Common myeloid progenitor, CD34-positive (primary cell): ENCODE results near the gene LRP1B.
A peak's percentile ranks its signal among the peaks of the same experiment; 100 is the strongest.

ENCODE experiments used
- CTCF ChIA-PET: fragments of 350-600 bp; sonication (Branson Sonifier 250); formaldehyde crosslinking; loops from one replicate; lab custom pipeline; 2021; ENCODE audit warnings: antibody characterized with exemption; lab: Charles Lee
- POLR2A ChIA-PET: fragments of 350-600 bp; sonication (Branson Sonifier 250); formaldehyde crosslinking; loops from one replicate; lab custom pipeline; 2021; ENCODE audit warnings: antibody characterized with exemption; lab: Charles Lee
- DNase-seq, 3 donors: peaks; one replicate each; pipeline versions ENCODE4 v3.0.0 to v3.0.0-alpha.2; 2013
- H3K27ac ChIP-seq, 2 experiments: 1 replicate in 1 of 2; 2 replicates in 1 of 2; pipeline ENCODE4 v1.7.0; 2013; ENCODE audit warnings: inconsistent platforms in 2 of 2, low read length in 2 of 2, mild to moderate bottlenecking in 2 of 2, low read depth in 1 of 2, moderate library complexity in 1 of 2; ENCODE audit not compliant: severe bottlenecking in 2 of 2, insufficient read depth in 1 of 2, poor library complexity in 1 of 2
- H3K27me3 ChIP-seq, 5 experiments: replicated peaks in 2 of 5; 1 replicate in 3 of 5; 2 replicates in 2 of 5; pipeline versions ENCODE4 v1.6.1 to v1.7.0; 2013; ENCODE audit warnings: low read length in 4 of 5, mild to moderate bottlenecking in 2 of 5, moderate library complexity in 2 of 5, inconsistent platforms in 1 of 5; ENCODE audit not compliant: insufficient read depth in 5 of 5, control insufficient read depth in 4 of 5
- H3K36me3 ChIP-seq, 4 experiments: 1 replicate in 2 of 4; 2 replicates in 2 of 4; pipeline versions ENCODE4 v1.6.1 to v1.7.0; 2013; ENCODE audit warnings: low read length in 3 of 4, control low read depth in 1 of 4, mild to moderate bottlenecking in 1 of 4; ENCODE audit not compliant: control insufficient read depth in 4 of 4, insufficient read depth in 4 of 4
- H3K4me1 ChIP-seq, 4 experiments: 1 replicate in 3 of 4; 2 replicates in 1 of 4; pipeline versions ENCODE4 v1.6.1 to v1.7.1; 2013; ENCODE audit warnings: low read length in 3 of 4, mild to moderate bottlenecking in 3 of 4, control low read depth in 1 of 4, inconsistent platforms in 1 of 4, moderate library complexity in 1 of 4; ENCODE audit not compliant: control insufficient read depth in 4 of 4, insufficient read depth in 4 of 4; ENCODE audit errors: control extremely low read depth in 1 of 4
- H3K4me3 ChIP-seq, 7 experiments: 1 replicate in 4 of 7; 2 replicates in 3 of 7; pipeline versions ENCODE4 v1.5.1 to v1.7.0; 2013; ENCODE audit warnings: mild to moderate bottlenecking in 7 of 7, low read length in 6 of 7, moderate library complexity in 6 of 7, inconsistent platforms in 2 of 7, low read depth in 2 of 7, control low read depth in 1 of 7; ENCODE audit not compliant: insufficient read depth in 4 of 7, control insufficient read depth in 1 of 7; ENCODE audit errors: extremely low read depth in 1 of 7
- H3K9me3 ChIP-seq, 5 experiments: 1 replicate in 4 of 5; 2 replicates in 1 of 5; pipeline versions ENCODE4 v1.6.1 to v1.7.1; 2013; ENCODE audit warnings: low read length in 4 of 5, mild to moderate bottlenecking in 2 of 5, inconsistent platforms in 1 of 5, low read depth in 1 of 5, moderate library complexity in 1 of 5; ENCODE audit not compliant: control insufficient read depth in 4 of 5, insufficient read depth in 2 of 5; ENCODE audit errors: control extremely low read depth in 1 of 5
- WGBS: methylation state at CpG from one replicate; pipeline ENCODE4 v1.1.5; 2013; ENCODE audit not compliant: insufficient coverage; 5-methylcytosine and 5-hydroxymethylcytosine counted together

LRP1B gene

DNA sequence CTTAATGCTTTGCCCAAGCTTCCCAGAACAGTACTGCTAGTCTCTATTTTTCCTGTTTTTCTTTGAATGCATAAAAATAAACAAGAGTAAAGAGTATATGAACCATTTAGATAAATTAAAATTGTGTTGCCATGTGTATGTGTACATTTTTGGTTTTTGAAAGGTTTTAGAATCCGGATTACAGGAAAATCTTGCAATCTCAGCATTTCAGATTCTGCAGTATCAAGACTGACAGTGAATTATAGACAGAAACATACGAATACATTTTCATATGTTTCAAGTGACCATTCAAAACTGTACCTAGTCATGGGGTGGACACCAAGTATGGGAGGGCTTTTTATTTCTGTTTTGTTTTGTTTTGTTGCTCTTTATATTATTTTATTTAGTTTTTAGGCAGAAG, 604.1 kb downstream of the LRP1B start:
- WGBS = no CpG with 5 or more reads among the region's 2 CpGs
- Histone ChIP-seq H3K27ac (no peak overlapping the region), H3K4me3 (no peak overlapping the region), H3K9me3 (no peaks in the 10 kb centered on the region), H3K4me1 (peaks cover 0 to 4% (median 0%) of the 10 kb centered on the region in 4 experiments), H3K27me3 (no peaks in the 10 kb centered on the region), H3K36me3 (no peaks in the 10 kb centered on the region)
- no peak for DNase-seq
- CTCF ChIA-PET = interaction anchor here (1.0 kb wide), 1 partner anchor 11 kb away, joined by 3 read pairs; no protein-coding TSS in a partner anchor
- POLR2A ChIA-PET = no interaction called here

DNA sequence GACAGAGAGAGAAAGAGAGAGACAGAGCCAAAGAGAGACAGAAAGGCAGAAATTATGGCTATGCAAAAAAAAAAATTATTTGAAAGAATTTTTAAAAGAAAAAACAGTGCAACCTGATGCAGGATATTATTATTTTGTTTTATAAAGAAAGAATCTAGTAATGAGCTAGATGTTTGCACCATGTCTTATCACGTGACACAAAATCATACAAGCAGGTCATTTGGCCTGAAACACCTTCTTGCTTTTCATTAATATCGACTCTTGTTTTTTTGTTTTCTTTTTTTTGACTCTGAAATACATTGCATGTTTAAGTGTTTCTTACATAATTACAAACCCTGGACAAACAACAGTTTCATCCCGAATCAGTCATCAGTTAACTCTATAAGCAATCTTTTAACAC, 606.0 kb downstream of the LRP1B start:
- H3K4me1 ChIP-seq = peaks cover 0 to 4% (median 0%) of the 10 kb centered on the region in 4 experiments
- H3K36me3 ChIP-seq = no peaks in the 10 kb centered on the region
- H3K9me3 ChIP-seq = no peaks in the 10 kb centered on the region
- no peak overlapping the region for H3K4me3 ChIP-seq
- no peak overlapping the region for H3K27ac ChIP-seq
- POLR2A ChIA-PET = no interaction called here
- no peaks in the 10 kb centered on the region for H3K27me3 ChIP-seq
- CTCF ChIA-PET = interaction anchor here (0.6 kb wide), 1 partner anchor 11 kb away, joined by 3 read pairs; no protein-coding TSS in a partner anchor
- DNase-seq = no peak
- WGBS = no CpG with 5 or more reads among the region's 3 CpGs

DNA sequence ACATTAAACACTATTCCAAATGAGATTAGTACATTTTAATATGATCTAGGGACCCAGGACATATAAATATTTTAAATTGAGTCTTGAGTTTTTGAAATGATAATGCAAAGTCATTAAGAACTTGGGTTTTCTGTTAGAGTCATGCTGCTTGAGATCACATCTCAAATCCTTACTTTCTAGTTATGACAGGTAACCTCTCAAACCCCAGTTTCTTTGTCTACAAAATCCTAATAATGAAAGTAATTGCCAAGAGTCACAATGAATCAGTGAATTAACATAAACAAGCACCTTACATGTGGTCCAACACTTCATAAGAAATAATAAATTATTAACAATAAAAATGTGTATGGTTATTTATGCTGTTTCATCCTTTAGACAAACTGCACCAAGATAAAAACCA, 607.6 kb downstream of the LRP1B start:
- Histone ChIP-seq H3K4me3 (no peak overlapping the region), H3K4me1 (peaks cover 0 to 2% (median 0%) of the 10 kb centered on the region in 4 experiments), H3K36me3 (no peaks in the 10 kb centered on the region), H3K27me3 (no peaks in the 10 kb centered on the region), H3K27ac (no peak overlapping the region), H3K9me3 (no peaks in the 10 kb centered on the region)
- DNase-seq = peak in 2 of 3 donors; percentile 16 to 18
- CTCF ChIA-PET = no interaction called here
- POLR2A ChIA-PET = no interaction called here

DNA sequence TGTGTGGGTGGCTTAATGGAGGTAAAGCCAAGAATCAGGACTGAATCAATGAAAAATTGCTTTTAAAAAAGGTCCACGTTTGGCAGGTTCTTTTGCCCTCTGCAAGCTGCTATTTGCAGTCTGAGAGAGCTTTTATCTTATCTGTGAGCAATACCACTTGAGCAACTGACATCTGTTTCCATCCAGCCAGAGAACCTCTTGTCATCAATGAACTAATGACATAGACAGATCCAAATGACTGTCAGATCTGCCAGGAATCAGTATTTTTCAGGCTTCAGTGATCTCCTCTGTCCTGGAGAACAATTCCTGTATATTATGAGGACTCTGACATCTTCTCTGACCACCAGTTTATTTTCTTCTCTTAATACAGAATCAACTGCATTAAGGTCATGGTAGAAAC, 608.1 kb downstream of the LRP1B start:
- Histone ChIP-seq H3K4me3 (no peak overlapping the region), H3K4me1 (peaks cover 0 to 2% (median 0%) of the 10 kb centered on the region in 4 experiments), H3K36me3 (no peaks in the 10 kb centered on the region), H3K27me3 (no peaks in the 10 kb centered on the region), H3K27ac (no peak overlapping the region), H3K9me3 (no peaks in the 10 kb centered on the region)
- ChIA-PET CTCF (no interaction called here), POLR2A (no interaction called here)
- DNase-seq = peak in 1 of 3 donors; percentile 8
- WGBS = 86% methylated on average over 1 of the region's 1 CpG

DNA sequence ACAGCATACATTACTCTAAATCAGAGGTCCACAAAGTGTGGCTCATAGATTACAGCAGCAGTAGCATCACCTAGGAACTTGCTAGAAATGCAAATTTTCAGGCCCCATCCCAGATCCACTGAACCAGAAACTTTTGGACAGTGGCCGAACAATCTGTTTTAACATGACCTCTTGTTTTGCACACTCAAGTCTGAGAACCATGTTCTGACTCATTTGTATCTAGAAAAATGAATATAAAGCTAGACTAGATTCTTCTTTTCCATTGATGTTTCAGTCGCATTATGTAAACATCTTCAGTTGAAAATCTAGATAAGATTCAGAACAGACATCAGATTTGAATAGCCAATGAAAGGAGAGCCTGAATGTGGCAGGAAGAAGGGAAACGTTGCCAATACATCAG, 608.8 kb downstream of the LRP1B start:
- Histone ChIP-seq H3K36me3 (no peaks in the 10 kb centered on the region), H3K9me3 (no peaks in the 10 kb centered on the region), H3K4me1 (peaks cover 0 to 2% (median 0%) of the 10 kb centered on the region in 4 experiments), H3K27ac (no peak overlapping the region), H3K27me3 (no peaks in the 10 kb centered on the region), H3K4me3 (no peak overlapping the region)
- POLR2A ChIA-PET = no interaction called here
- CTCF ChIA-PET = no interaction called here
- 100% methylated on average over 3 of the region's 3 CpGs for WGBS
- DNase-seq = no peak

DNA sequence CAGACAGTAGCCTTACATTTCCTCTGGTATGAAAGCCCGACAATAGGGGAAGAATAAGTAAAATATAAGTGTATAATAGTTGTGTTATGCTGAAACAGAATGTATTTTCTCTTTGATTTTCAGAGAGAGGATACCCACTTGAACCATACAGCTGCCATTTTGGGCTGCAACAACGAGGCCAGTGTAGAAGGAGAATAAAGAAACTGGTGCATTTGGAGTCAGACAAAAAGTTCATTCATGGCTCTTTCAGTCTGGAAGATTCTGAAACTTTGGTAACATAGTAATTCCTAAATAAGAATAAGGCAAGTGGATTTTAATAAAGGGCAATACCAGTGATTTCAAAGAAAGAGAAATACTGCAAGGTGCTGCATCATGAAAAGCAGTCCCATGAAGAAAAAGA, 610.9 kb downstream of the LRP1B start:
- 100% methylated on average over 2 of the region's 2 CpGs for WGBS
- CTCF ChIA-PET = interaction anchor here (1.4 kb wide), 1 partner anchor 18 kb away, joined by 3 read pairs; no protein-coding TSS in a partner anchor
- Histone ChIP-seq H3K36me3 (no peaks in the 10 kb centered on the region), H3K4me1 (peaks cover 0 to 2% (median 0%) of the 10 kb centered on the region in 4 experiments), H3K9me3 (no peaks in the 10 kb centered on the region), H3K4me3 (no peak overlapping the region), H3K27ac (no peak overlapping the region), H3K27me3 (no peaks in the 10 kb centered on the region)
- POLR2A ChIA-PET = no interaction called here
- no peak for DNase-seq

DNA sequence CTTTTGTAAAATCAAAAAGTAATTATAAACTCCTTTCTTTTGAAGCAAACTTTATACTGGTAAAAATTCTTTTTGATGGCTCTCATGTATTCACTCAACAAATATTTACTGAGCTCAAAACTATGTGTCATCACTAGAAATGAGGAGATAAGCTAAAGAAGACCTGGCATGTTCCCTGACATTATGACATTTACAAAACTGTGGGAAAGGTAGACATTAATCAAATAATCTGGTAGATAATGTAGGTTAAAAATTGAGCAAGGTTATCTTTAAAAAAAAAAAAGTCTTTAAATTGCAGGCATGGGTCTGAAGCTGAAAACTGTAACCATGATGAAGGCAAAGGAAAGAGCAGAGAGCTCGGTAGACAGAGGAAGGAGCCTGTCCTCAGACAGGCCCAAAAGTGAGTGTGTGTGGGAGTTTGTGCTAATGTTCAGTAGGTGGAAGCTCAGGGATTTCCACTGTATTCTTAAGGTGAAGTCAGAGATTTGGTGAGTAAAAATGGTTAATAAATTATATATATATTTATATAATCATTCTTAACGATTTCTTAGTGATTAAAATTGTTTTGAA, 612.9 kb downstream of the LRP1B start:
- no peaks in the 10 kb centered on the region for H3K27me3 ChIP-seq
- no peak overlapping the region for H3K27ac ChIP-seq
- ChIA-PET POLR2A (no interaction called here), CTCF (interaction anchor here (0.9 kb wide), 1 partner anchor 10 kb away, joined by 5 read pairs; no protein-coding TSS in a partner anchor)
- H3K4me3 ChIP-seq = no peak overlapping the region
- no peaks in the 10 kb centered on the region for H3K36me3 ChIP-seq
- no peak for DNase-seq
- H3K4me1 ChIP-seq = no peaks in the 10 kb centered on the region
- 100% methylated on average over 1 of the region's 2 CpGs for WGBS
- H3K9me3 ChIP-seq = no peaks in the 10 kb centered on the region
